CD4-positive, alpha-beta memory T cell (primary cell): Measurements from ENCODE around the gene TOP2B. TPM values are rescaled to one million over a fixed set of nuclear protein-coding genes. Genes with fewer than 3 reads are reported as not detected.

ENCODE experiments used
- CTCF ChIA-PET: fragments of 350-600 bp; sonication (Branson Sonifier 250); formaldehyde crosslinking; loops from one replicate; lab custom pipeline; 2021; ENCODE audit warnings: inconsistent platforms; ENCODE audit not compliant: partially characterized antibody; lab: Charles Lee
- POLR2A ChIA-PET: fragments of 350-600 bp; sonication (Branson Sonifier 250); formaldehyde crosslinking; loops from one replicate; lab custom pipeline; 2021; ENCODE audit not compliant: partially characterized antibody; lab: Charles Lee
- DNase-seq, 5 donors: peaks; one replicate each; pipeline versions ENCODE4 v3.0.0 to v3.0.0-alpha.2; 2020 to 2022; ENCODE audit warnings: mixed read lengths in 1 of 5
- H3K27ac ChIP-seq: one replicate; pipeline ENCODE4 v1.7.0; 2013; ENCODE audit warnings: low read depth, low read length
- H3K27me3 ChIP-seq: 2 replicates; pipeline ENCODE4 v1.7.0; 2013; ENCODE audit warnings: mild to moderate bottlenecking, low read length, moderate library complexity; ENCODE audit not compliant: insufficient read depth
- H3K36me3 ChIP-seq: 2 replicates; pipeline ENCODE4 v1.7.0; 2013; ENCODE audit warnings: mild to moderate bottlenecking, low read length, moderate library complexity; ENCODE audit not compliant: insufficient read depth
- H3K4me1 ChIP-seq: 2 replicates; pipeline ENCODE4 v1.7.0; 2013; ENCODE audit warnings: mild to moderate bottlenecking, low read length, moderate library complexity; ENCODE audit not compliant: insufficient read depth
- H3K4me3 ChIP-seq, 2 donors: one replicate each; pipeline ENCODE4 v1.7.0; 2013; ENCODE audit warnings: low read length in 2 of 2, mild to moderate bottlenecking in 1 of 2
- H3K9me3 ChIP-seq, 2 donors: one replicate each; pipeline ENCODE4 v1.7.0; 2013; ENCODE audit warnings: low read length in 2 of 2, control low read depth in 1 of 2; ENCODE audit not compliant: control insufficient read depth in 1 of 2
- H3K27ac Mint-ChIP-seq, 7 donors: one replicate each; pipeline ENCODE4 v1.8.0; 2020 to 2021; ENCODE audit warnings: mixed read lengths in 7 of 7, mild to moderate bottlenecking in 6 of 7, inconsistent platforms in 3 of 7, moderate library complexity in 3 of 7
- H3K27me3 Mint-ChIP-seq, 2 donors: one replicate each; pipeline ENCODE4 v1.8.0; 2020 to 2021; ENCODE audit warnings: mixed read lengths in 2 of 2
- H3K36me3 Mint-ChIP-seq, 2 donors: one replicate each; pipeline ENCODE4 v1.8.0; 2020 to 2021; ENCODE audit warnings: mixed read lengths in 2 of 2, inconsistent platforms in 1 of 2, mild to moderate bottlenecking in 1 of 2
- H3K4me1 Mint-ChIP-seq, 4 donors: one replicate each; pipeline ENCODE4 v1.8.0; 2020 to 2021; ENCODE audit warnings: mixed read lengths in 4 of 4, mild to moderate bottlenecking in 1 of 4
- H3K4me3 Mint-ChIP-seq, 8 donors: one replicate each; pipeline ENCODE4 v1.8.0; 2020 to 2021; ENCODE audit warnings: mixed read lengths in 8 of 8, mild to moderate bottlenecking in 7 of 8, moderate library complexity in 6 of 8, inconsistent platforms in 3 of 8
- H3K9me3 Mint-ChIP-seq, 8 donors: one replicate each; pipeline ENCODE4 v1.8.0; 2020 to 2021; ENCODE audit warnings: mixed read lengths in 8 of 8, mild to moderate bottlenecking in 5 of 8, inconsistent platforms in 3 of 8, moderate library complexity in 1 of 8
- intact Hi-C: fragments of 100-400 bp; cut with micrococcal nuclease; formaldehyde crosslinking; loops from one replicate; pipeline ENCODE4 v1.15.1; 2023
- polyA plus RNA-seq, 2 donors: library from polyadenylated mRNA; unstranded; fragments of 300-500 nt; fragmentation: Illumina TruSeq; gene quantifications; one replicate each; pipeline ENCODE4 v1.2.3, GENCODE V29; 2021
- total RNA-seq, 2 experiments: library from RNA; stranded (reverse); gene quantifications; one replicate each; pipeline ENCODE4 v1.2.3, GENCODE V29; 2021

TOP2B gene
- total and polyA plus RNA-seq, 4 experiments from 2014 or later = 28.9 to 175 (median 133) TPM

DNA sequence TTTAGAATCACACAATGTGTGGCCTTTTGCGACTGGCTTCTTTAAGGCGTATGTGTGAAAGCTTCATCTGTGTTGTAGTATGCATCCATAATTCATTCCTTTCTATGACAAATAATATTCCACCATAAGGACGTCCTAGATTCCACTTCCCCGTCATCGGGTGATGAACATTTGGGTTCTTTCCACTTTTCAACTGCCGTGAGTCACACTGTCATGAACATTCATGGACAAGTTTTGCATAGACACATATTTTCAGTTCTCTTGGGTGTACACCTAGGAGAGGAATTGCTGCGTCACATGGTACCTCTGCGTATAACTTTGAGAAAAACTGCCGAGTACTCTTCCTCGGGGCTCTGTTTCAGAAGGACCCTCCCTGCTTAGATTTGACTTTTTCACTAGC is 97.3 kb downstream of the TOP2B start:
- CTCF ChIA-PET = no interaction called here
- intact Hi-C loops = no loop called here

DNA sequence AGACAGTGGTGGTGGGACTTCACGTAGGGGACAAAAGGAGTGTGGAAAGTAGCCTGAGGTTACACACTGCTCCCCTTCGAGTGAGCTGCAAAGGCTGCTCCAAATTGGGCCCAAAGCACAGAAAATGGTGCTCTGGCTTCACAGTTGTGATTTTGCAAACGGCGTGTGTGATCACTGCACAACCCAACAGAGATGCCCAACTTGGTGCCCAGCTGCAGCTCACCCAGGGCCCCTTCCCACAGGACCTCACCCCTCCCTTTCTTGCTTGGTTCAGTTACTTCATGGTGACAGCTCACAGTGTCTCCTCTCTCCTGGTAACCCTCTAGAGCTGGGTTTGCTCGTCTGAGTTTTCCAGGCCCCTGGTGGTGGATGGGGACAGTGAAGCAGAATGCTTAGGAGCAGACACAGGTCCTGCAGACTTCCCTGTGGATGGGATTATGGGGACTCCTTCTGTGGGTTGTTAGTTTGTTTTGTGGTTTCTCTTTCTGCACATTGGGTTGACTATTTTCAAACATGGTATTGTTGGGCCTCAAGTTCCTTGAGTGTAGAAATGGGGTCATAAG is 98.3 kb downstream of the TOP2B start:
- ChIA-PET CTCF (no interaction called here), POLR2A (no interaction called here)
- H3K4me3 Mint-ChIP-seq = no peak overlapping the region
- Histone ChIP-seq H3K4me3 (no peak overlapping the region), H3K36me3 (no peaks in the 10 kb centered on the region), H3K9me3 (no peaks in the 10 kb centered on the region), H3K4me1 (no peaks in the 10 kb centered on the region), H3K27ac (no peak overlapping the region), H3K27me3 (no peaks in the 10 kb centered on the region)
- peaks cover 0 to 2% of the 10 kb centered on the region in 2 donors for H3K27me3 Mint-ChIP-seq
- no peaks in the 10 kb centered on the region for H3K36me3 Mint-ChIP-seq
- DNase-seq = no peak
- H3K4me1 Mint-ChIP-seq = no peaks in the 10 kb centered on the region
- H3K9me3 Mint-ChIP-seq = no peaks in the 10 kb centered on the region
- intact Hi-C loops = no loop called here
- H3K27ac Mint-ChIP-seq = no peak overlapping the region

More for the DNA sequence above, 97.3 kb downstream of the TOP2B start:
- POLR2A ChIA-PET = no interaction called here
- H3K36me3 ChIP-seq = no peaks in the 10 kb centered on the region
- no peaks in the 10 kb centered on the region for H3K4me1 ChIP-seq
- no peaks in the 10 kb centered on the region for H3K9me3 ChIP-seq
- no peak for DNase-seq
- Mint-ChIP-seq H3K36me3 (no peaks in the 10 kb centered on the region), H3K27me3 (peaks cover 0 to 1% of the 10 kb centered on the region in 2 donors), H3K27ac (no peak overlapping the region), H3K4me3 (no peak overlapping the region), H3K9me3 (no peaks in the 10 kb centered on the region), H3K4me1 (no peaks in the 10 kb centered on the region)
- no peak overlapping the region for H3K27ac ChIP-seq
- no peaks in the 10 kb centered on the region for H3K27me3 ChIP-seq
- no peak overlapping the region for H3K4me3 ChIP-seq

DNA sequence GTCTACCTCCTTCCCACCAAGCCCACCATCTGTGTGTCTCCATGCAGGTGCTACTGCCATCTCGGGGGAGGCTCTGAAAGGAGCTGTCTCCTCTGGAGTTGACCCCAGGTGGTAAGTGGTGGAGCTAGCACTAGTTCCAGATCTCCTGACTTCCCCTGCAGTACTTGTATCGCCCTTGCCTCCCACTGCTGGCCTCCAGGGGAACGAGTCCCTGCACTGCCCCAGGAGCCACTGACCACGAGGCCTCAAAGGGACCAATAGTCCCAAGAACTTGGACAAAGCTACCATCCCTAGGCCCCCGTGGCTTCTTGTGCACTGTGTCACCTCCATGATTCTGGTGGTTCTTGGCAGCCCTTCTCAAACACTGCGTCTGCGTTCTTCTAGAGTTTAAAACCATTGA is 98.9 kb downstream of the TOP2B start:
- no peaks in the 10 kb centered on the region for H3K36me3 Mint-ChIP-seq
- Histone ChIP-seq H3K27me3 (no peaks in the 10 kb centered on the region), H3K9me3 (no peaks in the 10 kb centered on the region), H3K4me3 (no peak overlapping the region), H3K4me1 (no peaks in the 10 kb centered on the region), H3K36me3 (no peaks in the 10 kb centered on the region), H3K27ac (no peak overlapping the region)
- POLR2A ChIA-PET = no interaction called here
- no peak overlapping the region for H3K27ac Mint-ChIP-seq
- H3K9me3 Mint-ChIP-seq = no peaks in the 10 kb centered on the region
- intact Hi-C loops = no loop called here
- no peak for DNase-seq
- H3K4me3 Mint-ChIP-seq = no peak overlapping the region
- CTCF ChIA-PET = no interaction called here
- peaks cover 0 to 4% of the 10 kb centered on the region in 2 donors for H3K27me3 Mint-ChIP-seq
- H3K4me1 Mint-ChIP-seq = no peaks in the 10 kb centered on the region

DNA sequence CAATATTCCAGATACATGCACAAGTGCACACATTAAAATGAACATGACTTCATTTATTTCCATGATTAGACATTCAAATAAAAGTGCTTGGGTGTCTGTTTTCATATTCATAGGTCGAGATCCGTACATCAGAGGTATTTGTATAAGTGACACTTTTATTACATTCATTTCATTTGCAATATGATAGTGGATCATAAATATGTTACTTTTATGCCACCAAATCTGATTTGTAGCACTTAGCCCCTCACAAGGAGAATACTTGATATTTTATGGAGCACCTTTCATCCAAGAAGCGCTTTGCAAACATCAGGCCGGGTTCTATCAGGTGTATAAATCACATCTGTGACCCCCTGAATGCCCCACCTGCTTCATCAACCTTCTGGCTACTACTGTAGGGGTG is 100.6 kb downstream of the TOP2B start:
- Histone ChIP-seq H3K4me1 (no peaks in the 10 kb centered on the region), H3K36me3 (no peaks in the 10 kb centered on the region), H3K27ac (no peak overlapping the region), H3K9me3 (no peaks in the 10 kb centered on the region), H3K27me3 (no peaks in the 10 kb centered on the region), H3K4me3 (no peak overlapping the region)
- intact Hi-C loops = no loop called here
- no peak overlapping the region for H3K27ac Mint-ChIP-seq
- CTCF ChIA-PET = no interaction called here
- no peaks in the 10 kb centered on the region for H3K9me3 Mint-ChIP-seq
- DNase-seq = no peak
- no peak overlapping the region for H3K4me3 Mint-ChIP-seq
- no peaks in the 10 kb centered on the region for H3K36me3 Mint-ChIP-seq
- peaks cover 0 to 4% of the 10 kb centered on the region in 2 donors for H3K27me3 Mint-ChIP-seq
- no peaks in the 10 kb centered on the region for H3K4me1 Mint-ChIP-seq
- POLR2A ChIA-PET = no interaction called here

DNA sequence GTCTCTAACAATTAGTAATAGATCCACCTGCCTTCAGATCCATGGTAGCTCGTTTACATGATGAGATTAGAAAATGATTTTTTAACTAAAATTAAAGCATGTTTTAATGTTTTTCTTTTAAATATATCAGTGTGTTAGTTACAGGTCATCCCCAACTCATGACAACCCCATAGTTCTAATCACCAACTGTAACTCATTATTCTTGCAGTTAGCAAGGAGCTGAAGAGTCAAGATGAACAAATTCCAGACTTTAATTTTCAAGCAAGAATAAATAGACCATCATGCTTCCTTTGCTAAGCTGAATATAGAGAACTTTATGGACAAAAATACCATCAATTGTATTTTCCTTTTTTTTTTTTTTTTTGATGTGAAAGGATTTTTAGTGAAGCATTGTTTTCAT is 101.1 kb downstream of the TOP2B start:
- Histone ChIP-seq H3K4me1 (no peaks in the 10 kb centered on the region), H3K4me3 (no peak overlapping the region), H3K36me3 (no peaks in the 10 kb centered on the region), H3K27ac (no peak overlapping the region), H3K9me3 (no peaks in the 10 kb centered on the region), H3K27me3 (no peaks in the 10 kb centered on the region)
- no peak overlapping the region for H3K4me3 Mint-ChIP-seq
- no peak overlapping the region for H3K27ac Mint-ChIP-seq
- CTCF ChIA-PET = no interaction called here
- H3K36me3 Mint-ChIP-seq = no peaks in the 10 kb centered on the region
- POLR2A ChIA-PET = no interaction called here
- no peaks in the 10 kb centered on the region for H3K4me1 Mint-ChIP-seq
- no peak for DNase-seq
- intact Hi-C loops = no loop called here
- H3K9me3 Mint-ChIP-seq = no peaks in the 10 kb centered on the region
- peaks cover 0 to 4% of the 10 kb centered on the region in 2 donors for H3K27me3 Mint-ChIP-seq

DNA sequence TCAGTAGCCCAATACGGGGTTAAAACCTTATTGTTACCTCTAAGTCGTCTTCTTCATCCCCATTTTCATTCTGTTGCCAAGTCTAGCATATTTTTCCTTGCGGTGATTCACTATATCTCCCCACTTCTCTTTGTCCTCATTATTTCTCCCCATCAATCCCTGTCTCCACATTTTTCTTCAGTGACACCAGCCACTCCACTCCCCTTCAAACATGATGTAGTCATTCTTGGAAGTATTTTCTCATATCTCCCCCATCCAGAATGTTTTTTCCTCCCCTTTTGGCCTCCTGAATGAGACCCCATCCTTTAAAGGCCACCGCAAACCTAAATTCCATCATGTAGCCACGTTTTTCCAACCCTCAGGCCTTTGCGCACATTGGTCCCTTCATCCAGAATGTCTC is 105.9 kb downstream of the TOP2B start:
- Histone ChIP-seq H3K27ac (no peak overlapping the region), H3K27me3 (no peaks in the 10 kb centered on the region), H3K4me1 (no peaks in the 10 kb centered on the region), H3K9me3 (no peaks in the 10 kb centered on the region), H3K4me3 (no peak overlapping the region), H3K36me3 (no peaks in the 10 kb centered on the region)
- peaks cover 0 to 3% of the 10 kb centered on the region in 2 donors for H3K27me3 Mint-ChIP-seq
- intact Hi-C loops = no loop called here
- no peaks in the 10 kb centered on the region for H3K36me3 Mint-ChIP-seq
- H3K4me1 Mint-ChIP-seq = no peaks in the 10 kb centered on the region
- ChIA-PET CTCF (no interaction called here), POLR2A (no interaction called here)
- no peak for DNase-seq
- H3K4me3 Mint-ChIP-seq = no peak overlapping the region
- no peak overlapping the region for H3K27ac Mint-ChIP-seq
- H3K9me3 Mint-ChIP-seq = no peaks in the 10 kb centered on the region

DNA sequence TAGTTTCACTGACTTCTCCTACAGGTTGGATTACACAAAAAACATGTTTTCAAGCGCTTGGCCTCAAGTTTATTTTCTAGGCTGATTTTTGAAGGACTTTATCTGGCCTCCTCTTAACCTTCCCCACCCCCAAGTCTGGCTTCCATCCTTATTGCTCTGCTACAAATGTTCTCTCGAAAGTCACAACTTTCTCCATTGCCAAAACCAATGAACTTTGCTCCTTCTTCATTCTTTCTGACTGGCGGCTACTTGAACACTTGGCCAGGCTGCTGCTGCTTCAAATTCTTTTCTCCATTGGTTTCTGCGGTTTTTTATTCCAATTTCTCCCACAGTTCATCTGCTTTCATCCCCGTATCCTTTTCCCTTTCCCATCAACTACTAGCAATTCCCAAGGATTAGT is 106.6 kb downstream of the TOP2B start:
- no peaks in the 10 kb centered on the region for H3K4me1 ChIP-seq
- POLR2A ChIA-PET = no interaction called here
- no peaks in the 10 kb centered on the region for H3K27me3 ChIP-seq
- peaks cover 0 to 3% of the 10 kb centered on the region in 2 donors for H3K27me3 Mint-ChIP-seq
- H3K36me3 Mint-ChIP-seq = no peaks in the 10 kb centered on the region
- no peak for DNase-seq
- H3K27ac ChIP-seq = no peak overlapping the region
- H3K4me3 Mint-ChIP-seq = no peak overlapping the region
- H3K9me3 ChIP-seq = no peaks in the 10 kb centered on the region
- H3K27ac Mint-ChIP-seq = no peak overlapping the region
- intact Hi-C loops = no loop called here
- no peak overlapping the region for H3K4me3 ChIP-seq
- CTCF ChIA-PET = no interaction called here
- no peaks in the 10 kb centered on the region for H3K4me1 Mint-ChIP-seq
- H3K36me3 ChIP-seq = no peaks in the 10 kb centered on the region
- no peaks in the 10 kb centered on the region for H3K9me3 Mint-ChIP-seq

DNA sequence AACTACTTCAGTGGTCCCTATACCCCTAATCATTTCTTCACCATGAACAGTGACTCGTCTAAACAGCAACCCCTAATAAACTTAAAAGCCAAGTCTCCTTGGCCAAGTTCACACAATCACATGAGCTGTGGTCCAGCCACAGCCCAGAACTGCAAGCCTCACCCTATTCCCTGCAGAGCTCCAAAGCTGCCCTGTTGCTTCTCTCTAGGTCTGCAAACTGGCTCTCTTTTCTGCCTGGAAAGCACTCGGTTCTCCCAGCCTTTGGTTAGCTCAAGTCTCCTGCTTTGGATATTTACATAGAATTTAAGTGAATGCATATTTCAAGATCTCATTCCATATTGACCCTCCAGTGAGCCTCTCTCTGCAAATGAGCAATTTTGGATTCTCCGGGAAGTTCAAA is 107.0 kb downstream of the TOP2B start:
- H3K4me3 Mint-ChIP-seq = no peak overlapping the region
- H3K27me3 Mint-ChIP-seq = peaks cover 0 to 3% of the 10 kb centered on the region in 2 donors
- no peaks in the 10 kb centered on the region for H3K9me3 Mint-ChIP-seq
- no peak overlapping the region for H3K27ac Mint-ChIP-seq
- no peaks in the 10 kb centered on the region for H3K36me3 ChIP-seq
- H3K4me1 ChIP-seq = no peaks in the 10 kb centered on the region
- no peak for DNase-seq
- intact Hi-C loops = no loop called here
- ChIA-PET CTCF (no interaction called here), POLR2A (no interaction called here)
- no peak overlapping the region for H3K4me3 ChIP-seq
- no peaks in the 10 kb centered on the region for H3K36me3 Mint-ChIP-seq
- H3K27me3 ChIP-seq = no peaks in the 10 kb centered on the region
- H3K27ac ChIP-seq = no peak overlapping the region
- H3K9me3 ChIP-seq = no peaks in the 10 kb centered on the region
- no peaks in the 10 kb centered on the region for H3K4me1 Mint-ChIP-seq
